MCF 10A (cell line): ENCODE measurements around the gene MGMT. TPM values are rescaled to one million over a fixed set of nuclear protein-coding genes. Genes with fewer than 3 reads are reported as not detected.

Experiments
- BruUV-seq: library from RNA; stranded (reverse); fragments of 400-500 nt; replicated peaks from 2 replicates; lab custom pipeline; 2021; lab: Mats Ljungman, UMichigan
- CTCF ChIA-PET: fragments of 300-600 bp; sonication (Branson Sonifier 250); formaldehyde crosslinking; extraction: SDS; loops from one replicate; lab custom pipeline; 2021; ENCODE audit warnings: antibody characterized with exemption, inconsistent platforms; lab: Yijun Ruan, JAX
- POLR2A ChIA-PET: fragments of 300-600, 350-650 bp; sonication (Branson Sonifier 250); formaldehyde crosslinking; extraction: SDS; loops from one replicate; lab custom pipeline; 2020; ENCODE audit warnings: antibody characterized with exemption, inconsistent platforms; lab: Yijun Ruan, JAX
- DNase-seq: peaks from one replicate; pipeline ENCODE4 v3.0.0-alpha.2; 2018; ENCODE audit not compliant: unreplicated experiment
- H3K27ac Mint-ChIP-seq: one replicate; pipeline ENCODE4 v1.8.0; 2022; ENCODE audit warnings: mild to moderate bottlenecking, low read depth, mixed read lengths; ENCODE audit not compliant: unreplicated experiment
- H3K27me3 Mint-ChIP-seq: one replicate; pipeline ENCODE4 v1.8.0; 2022; ENCODE audit warnings: mixed read lengths; ENCODE audit not compliant: insufficient read depth, unreplicated experiment
- H3K36me3 Mint-ChIP-seq: one replicate; pipeline ENCODE4 v1.8.0; 2022; ENCODE audit warnings: mild to moderate bottlenecking, moderate library complexity, mixed read lengths; ENCODE audit not compliant: insufficient read depth, unreplicated experiment
- H3K4me1 Mint-ChIP-seq: one replicate; pipeline ENCODE4 v1.8.0; 2022; ENCODE audit warnings: mixed read lengths; ENCODE audit not compliant: insufficient read depth, unreplicated experiment
- H3K4me3 Mint-ChIP-seq: one replicate; pipeline ENCODE4 v1.8.0; 2022; ENCODE audit warnings: mild to moderate bottlenecking, moderate library complexity, mixed read lengths; ENCODE audit not compliant: unreplicated experiment
- H3K9me3 Mint-ChIP-seq: one replicate; pipeline ENCODE4 v1.8.0; 2022; ENCODE audit warnings: mixed read lengths; ENCODE audit not compliant: unreplicated experiment
- intact Hi-C: fragments of 100-400 bp; cut with micrococcal nuclease; formaldehyde crosslinking; loops from 2 replicates; pipeline ENCODE4 v1.14.1; 2022
- total RNA-seq: library from RNA; stranded (reverse); gene quantifications from 2 replicates; pipeline ENCODE4 v1.2.3, GENCODE V29; 2022
- TF ChIP-seq, protein P1 (sequence below): fragments of 200-600 bp; IDR thresholded peaks from one replicate; pipeline ENCODE4 v1.8.0; 2022; ENCODE audit warnings: antibody characterized with exemption, mild to moderate bottlenecking; ENCODE audit not compliant: unreplicated experiment

MGMT gene
- total RNA-seq, 1 experiment from 2014 or later: 18.0 TPM

DNA sequence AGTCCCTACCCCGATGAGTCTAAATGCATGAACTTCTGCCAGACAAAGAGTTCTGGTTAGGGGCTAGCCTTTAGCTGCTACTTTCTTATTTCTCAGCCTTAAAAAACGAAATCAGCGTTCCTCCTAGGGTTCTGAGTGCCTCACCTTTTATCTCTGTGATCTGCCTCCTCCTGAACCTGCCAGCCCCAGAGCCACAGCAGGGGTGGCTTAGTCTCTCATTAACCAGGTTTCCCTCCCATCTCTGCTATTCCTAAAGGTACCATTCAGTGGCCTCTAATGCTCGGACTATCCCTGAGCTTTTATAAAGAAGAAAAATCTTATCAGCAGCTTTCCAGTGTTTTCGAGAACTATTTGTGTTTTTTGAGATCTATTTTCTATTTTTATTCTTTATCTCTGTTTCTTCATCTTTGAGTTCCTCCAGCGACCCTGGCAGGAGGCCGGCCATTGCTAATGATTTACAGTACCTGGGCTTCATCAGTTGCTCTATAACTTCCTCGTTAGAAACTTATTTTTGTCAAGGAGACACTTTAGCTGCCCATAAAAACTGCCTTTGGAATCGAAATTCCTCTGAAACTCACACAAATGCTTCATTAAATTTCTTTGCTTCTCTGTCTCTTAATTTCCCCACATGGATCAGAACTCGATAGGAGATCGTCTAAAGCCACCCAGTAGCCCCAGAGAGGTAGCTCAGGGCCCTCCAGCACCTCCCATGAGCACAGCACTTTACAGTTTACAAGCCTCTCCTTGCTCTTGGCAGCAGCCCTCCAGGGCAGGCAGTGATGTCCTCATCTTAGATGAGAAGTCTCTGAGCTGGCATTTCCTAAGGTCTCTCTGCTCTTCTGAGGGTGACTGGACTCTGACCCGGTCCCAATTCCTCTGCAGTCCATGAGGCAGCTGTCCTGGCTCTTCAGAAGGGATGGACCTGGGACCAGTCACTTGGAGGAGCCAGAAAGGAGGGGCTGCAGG lies 347.9 kb downstream of the MGMT start:
- Mint-ChIP-seq H3K4me3 (no peak overlapping the region), H3K27ac (no peak overlapping the region), H3K27me3 (no peaks in the 10 kb centered on the region), H3K36me3 (no peaks in the 10 kb centered on the region), H3K9me3 (peaks cover 14% of the 10 kb centered on the region), H3K4me1 (peaks cover 7% of the 10 kb centered on the region)
- intact Hi-C loops: no loop called here
- TF ChIP-seq, protein P1, sequence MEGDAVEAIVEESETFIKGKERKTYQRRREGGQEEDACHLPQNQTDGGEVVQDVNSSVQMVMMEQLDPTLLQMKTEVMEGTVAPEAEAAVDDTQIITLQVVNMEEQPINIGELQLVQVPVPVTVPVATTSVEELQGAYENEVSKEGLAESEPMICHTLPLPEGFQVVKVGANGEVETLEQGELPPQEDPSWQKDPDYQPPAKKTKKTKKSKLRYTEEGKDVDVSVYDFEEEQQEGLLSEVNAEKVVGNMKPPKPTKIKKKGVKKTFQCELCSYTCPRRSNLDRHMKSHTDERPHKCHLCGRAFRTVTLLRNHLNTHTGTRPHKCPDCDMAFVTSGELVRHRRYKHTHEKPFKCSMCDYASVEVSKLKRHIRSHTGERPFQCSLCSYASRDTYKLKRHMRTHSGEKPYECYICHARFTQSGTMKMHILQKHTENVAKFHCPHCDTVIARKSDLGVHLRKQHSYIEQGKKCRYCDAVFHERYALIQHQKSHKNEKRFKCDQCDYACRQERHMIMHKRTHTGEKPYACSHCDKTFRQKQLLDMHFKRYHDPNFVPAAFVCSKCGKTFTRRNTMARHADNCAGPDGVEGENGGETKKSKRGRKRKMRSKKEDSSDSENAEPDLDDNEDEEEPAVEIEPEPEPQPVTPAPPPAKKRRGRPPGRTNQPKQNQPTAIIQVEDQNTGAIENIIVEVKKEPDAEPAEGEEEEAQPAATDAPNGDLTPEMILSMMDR: no peak
- no peak for DNase-seq
- CTCF ChIA-PET: interaction anchor here (1.0 kb wide), 1 partner anchor 312 kb away, joined by 4 read pairs; no protein-coding TSS in a partner anchor
- POLR2A ChIA-PET: no interaction called here
- no TSS peak for BruUV-seq

- CTCF ChIA-PET: interaction anchor here (0.6 kb wide), 1 partner anchor 792 kb away, joined by 3 read pairs; no protein-coding TSS in a partner anchor
- POLR2A ChIA-PET: no interaction called here
- BruUV-seq: no TSS peak
- Mint-ChIP-seq H3K4me3 (no peak overlapping the region), H3K9me3 (peaks cover 14% of the 10 kb centered on the region), H3K27me3 (no peaks in the 10 kb centered on the region), H3K4me1 (peaks cover 7% of the 10 kb centered on the region), H3K27ac (no peak overlapping the region), H3K36me3 (no peaks in the 10 kb centered on the region)
- DNase-seq: no peak
- TF ChIP-seq, protein P1: no peak
- intact Hi-C loops: no loop called here
These were observed 349.0 kb downstream of the MGMT start for GRCh38 chr10:129815898-129816655.

DNA sequence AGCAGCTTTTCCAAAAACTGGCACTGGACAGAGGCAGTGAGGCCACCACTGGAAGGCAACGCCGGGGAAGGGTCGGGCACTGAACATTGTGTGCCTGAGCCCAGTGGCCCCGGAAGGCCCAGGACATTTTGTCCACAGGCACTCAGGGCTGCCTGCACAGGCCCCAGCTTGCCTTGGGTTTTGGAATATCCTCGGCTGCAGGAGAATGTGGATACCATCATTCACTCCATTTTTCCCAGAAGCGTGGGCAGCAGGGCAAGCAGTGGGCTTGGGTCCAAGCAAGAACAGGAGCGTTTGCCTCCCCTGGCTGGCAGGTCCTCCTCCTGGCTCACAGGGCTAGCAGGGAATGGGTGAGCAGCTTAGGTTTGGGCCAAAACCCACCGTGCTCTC lies 349.6 kb downstream of the MGMT start:
- Mint-ChIP-seq H3K36me3 (no peaks in the 10 kb centered on the region), H3K27ac (no peak overlapping the region), H3K9me3 (peaks cover 14% of the 10 kb centered on the region), H3K27me3 (no peaks in the 10 kb centered on the region), H3K4me1 (peaks cover 7% of the 10 kb centered on the region), H3K4me3 (no peak overlapping the region)
- BruUV-seq: no TSS peak
- no peak for DNase-seq
- POLR2A ChIA-PET: no interaction called here
- intact Hi-C loops: no loop called here
- CTCF ChIA-PET: interaction anchor here (0.6 kb wide), 1 partner anchor 793 kb away, joined by 3 read pairs; no protein-coding TSS in a partner anchor
- TF ChIP-seq, protein P1: no peak
